ENCODE data around the gene EP300.

DNA sequence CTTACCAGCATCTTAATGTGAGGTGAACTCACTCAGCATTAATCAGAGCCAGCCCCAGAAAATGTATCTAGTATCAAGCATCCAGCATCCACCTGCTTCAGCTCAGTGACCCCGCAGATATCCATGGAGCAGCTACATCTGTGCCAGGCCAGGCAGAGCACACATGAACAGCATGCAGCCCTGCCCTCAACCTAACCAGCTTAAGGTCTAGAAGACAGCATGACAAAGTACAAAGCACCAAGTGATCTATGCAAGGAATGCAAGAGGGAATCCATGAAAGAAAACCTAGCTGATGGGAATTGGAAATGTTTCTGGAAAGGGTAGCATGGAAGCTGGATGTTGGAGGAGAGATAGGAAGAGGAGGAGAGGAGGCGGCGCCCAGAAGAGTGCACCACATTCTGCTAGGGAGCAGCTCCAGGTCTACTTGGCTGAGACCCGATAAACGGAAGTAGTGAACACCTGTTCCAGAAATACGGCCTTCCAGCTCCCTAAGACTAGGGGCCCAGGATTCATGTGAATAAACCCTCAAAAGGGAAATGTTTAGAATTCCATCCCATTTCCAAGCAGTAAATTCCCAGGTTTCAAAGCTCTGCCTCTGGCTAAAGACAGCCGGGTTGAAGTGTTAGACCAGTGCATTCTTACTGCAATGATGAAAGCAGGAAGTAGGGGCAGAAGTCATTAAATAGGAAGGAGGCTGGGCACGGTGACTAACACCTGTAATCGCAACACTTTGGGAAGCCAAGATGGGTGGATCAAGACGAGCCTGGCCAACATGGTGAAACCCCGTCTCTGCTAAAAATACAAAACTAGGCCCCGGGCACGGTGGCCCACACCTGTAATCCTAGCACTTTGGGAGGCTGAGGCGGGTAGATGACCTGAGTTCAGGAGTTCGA lies 89.2 kb downstream of the EP300 start:
- TF ChIP-seq, protein P1, sequence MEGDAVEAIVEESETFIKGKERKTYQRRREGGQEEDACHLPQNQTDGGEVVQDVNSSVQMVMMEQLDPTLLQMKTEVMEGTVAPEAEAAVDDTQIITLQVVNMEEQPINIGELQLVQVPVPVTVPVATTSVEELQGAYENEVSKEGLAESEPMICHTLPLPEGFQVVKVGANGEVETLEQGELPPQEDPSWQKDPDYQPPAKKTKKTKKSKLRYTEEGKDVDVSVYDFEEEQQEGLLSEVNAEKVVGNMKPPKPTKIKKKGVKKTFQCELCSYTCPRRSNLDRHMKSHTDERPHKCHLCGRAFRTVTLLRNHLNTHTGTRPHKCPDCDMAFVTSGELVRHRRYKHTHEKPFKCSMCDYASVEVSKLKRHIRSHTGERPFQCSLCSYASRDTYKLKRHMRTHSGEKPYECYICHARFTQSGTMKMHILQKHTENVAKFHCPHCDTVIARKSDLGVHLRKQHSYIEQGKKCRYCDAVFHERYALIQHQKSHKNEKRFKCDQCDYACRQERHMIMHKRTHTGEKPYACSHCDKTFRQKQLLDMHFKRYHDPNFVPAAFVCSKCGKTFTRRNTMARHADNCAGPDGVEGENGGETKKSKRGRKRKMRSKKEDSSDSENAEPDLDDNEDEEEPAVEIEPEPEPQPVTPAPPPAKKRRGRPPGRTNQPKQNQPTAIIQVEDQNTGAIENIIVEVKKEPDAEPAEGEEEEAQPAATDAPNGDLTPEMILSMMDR (IDR thresholded peaks at IDR 0.05): peak in 1 of 6 experiments; percentile 5
- peak in 1 of 2 donors; percentile 27 for TF ChIP-seq POLR2A (IDR thresholded peaks at IDR 0.05)
